Trophoblast cell (in vitro differentiated cells and primary cell): Measurements from ENCODE around the gene CD101.
A peak's percentile ranks its signal among the peaks of the same experiment; 100 is the strongest.

ENCODE experiments used
- DNase-seq, 2 donors: peaks; one replicate each; pipeline ENCODE4 v3.0.0-alpha.2; 2016
- H2AFZ ChIP-seq: 2 replicates; pipeline ENCODE4 v1.6.1; 2013; ENCODE audit warnings: low read length, moderate library complexity, mild to moderate bottlenecking; ENCODE audit not compliant: insufficient read depth, poor library complexity
- H2AK5ac ChIP-seq: 2 replicates; pipeline ENCODE4 v1.6.1; 2013; ENCODE audit warnings: mild to moderate bottlenecking, low read length
- H2BK120ac ChIP-seq: 2 replicates; pipeline ENCODE4 v1.6.1; 2013; ENCODE audit warnings: low read length, mild to moderate bottlenecking, moderate library complexity; ENCODE audit not compliant: insufficient read depth, poor library complexity
- H2BK12ac ChIP-seq: 2 replicates; pipeline ENCODE4 v1.6.1; 2013; ENCODE audit warnings: mild to moderate bottlenecking, low read length, moderate library complexity
- H2BK5ac ChIP-seq: 2 replicates; pipeline ENCODE4 v1.6.1; 2013; ENCODE audit warnings: low read length, low read depth, moderate library complexity, mild to moderate bottlenecking; ENCODE audit not compliant: poor library complexity
- H3K14ac ChIP-seq: 2 replicates; pipeline ENCODE4 v1.6.1; 2013; ENCODE audit warnings: mild to moderate bottlenecking, low read length
- H3K18ac ChIP-seq: 2 replicates; pipeline ENCODE4 v1.6.1; 2013; ENCODE audit warnings: mild to moderate bottlenecking, low read length
- H3K23ac ChIP-seq: 2 replicates; pipeline ENCODE4 v1.6.1; 2013; ENCODE audit warnings: low read length
- H3K27ac ChIP-seq: 2 replicates; pipeline ENCODE4 v1.5.1; 2013; ENCODE audit warnings: low read depth, mild to moderate bottlenecking, inconsistent platforms, low read length, moderate library complexity
- H3K27me3 ChIP-seq: 2 replicates; pipeline ENCODE4 v1.6.1; 2013; ENCODE audit warnings: inconsistent platforms, mild to moderate bottlenecking, low read length, moderate library complexity; ENCODE audit not compliant: insufficient read depth
- H3K36me3 ChIP-seq, 2 experiments: 1 replicate in 1 of 2; 2 replicates in 1 of 2; pipeline ENCODE4 v1.6.1; 2013; ENCODE audit warnings: low read length in 2 of 2, mild to moderate bottlenecking in 2 of 2, moderate library complexity in 1 of 2; ENCODE audit not compliant: insufficient read depth in 2 of 2, control insufficient read depth in 1 of 2
- H3K4ac ChIP-seq: 2 replicates; pipeline ENCODE4 v1.6.1; 2013; ENCODE audit warnings: low read depth, mild to moderate bottlenecking, low read length, moderate library complexity
- H3K4me1 ChIP-seq, 2 experiments: 1 replicate in 1 of 2; 2 replicates in 1 of 2; pipeline ENCODE4 v1.6.1; 2013; ENCODE audit warnings: low read length in 2 of 2, mild to moderate bottlenecking in 2 of 2, moderate library complexity in 1 of 2; ENCODE audit not compliant: insufficient read depth in 2 of 2, control insufficient read depth in 1 of 2
- H3K4me2 ChIP-seq: 2 replicates; pipeline ENCODE4 v1.6.1; 2013; ENCODE audit warnings: inconsistent platforms, mild to moderate bottlenecking, low read length, moderate library complexity
- H3K4me3 ChIP-seq: 2 replicates; pipeline ENCODE4 v1.5.1; 2013; ENCODE audit warnings: mild to moderate bottlenecking, low read depth, low read length, inconsistent platforms
- H3K79me1 ChIP-seq: one replicate; pipeline ENCODE4 v1.6.1; 2013; ENCODE audit warnings: low read length
- H3K79me2 ChIP-seq: 2 replicates; pipeline ENCODE4 v1.6.1; 2013; ENCODE audit warnings: low read length, mild to moderate bottlenecking; ENCODE audit not compliant: control insufficient read depth, insufficient read depth, poor library complexity
- H3K9ac ChIP-seq: 2 replicates; pipeline ENCODE4 v1.6.1; 2013; ENCODE audit warnings: mild to moderate bottlenecking, low read length
- H3K9me3 ChIP-seq: 2 replicates; pipeline ENCODE4 v1.6.1; 2013; ENCODE audit warnings: low read depth, mild to moderate bottlenecking, control low read depth, inconsistent platforms, low read length; ENCODE audit not compliant: insufficient read depth
- H4K12ac ChIP-seq: 2 replicates; pipeline ENCODE4 v1.6.1; 2013; ENCODE audit warnings: low read depth, mild to moderate bottlenecking, low read length, moderate library complexity
- H4K8ac ChIP-seq: 2 replicates; pipeline ENCODE4 v1.6.1; 2013; ENCODE audit warnings: low read depth, mild to moderate bottlenecking, low read length, moderate library complexity
- H4K91ac ChIP-seq: one replicate; pipeline ENCODE4 v1.6.1; 2013; ENCODE audit warnings: low read depth, mild to moderate bottlenecking, low read length, moderate library complexity
- WGBS: extraction: QIAGEN DNeasy Blood & Tissue Kit; methylation state at CpG from one replicate; pipeline ENCODE4 v1.1.7; 2013; ENCODE audit warnings: missing lambda C conversion rate; ENCODE audit not compliant: insufficient read length, insufficient coverage; ENCODE audit errors: extremely low coverage; 5-methylcytosine and 5-hydroxymethylcytosine counted together

The CD101 gene

GRCh38 chr1:117008656-117009055 lies 7.1 kb downstream of the CD101 start:
- WGBS, result no CpG with 5 or more reads among the region's 2 CpGs

DNA sequence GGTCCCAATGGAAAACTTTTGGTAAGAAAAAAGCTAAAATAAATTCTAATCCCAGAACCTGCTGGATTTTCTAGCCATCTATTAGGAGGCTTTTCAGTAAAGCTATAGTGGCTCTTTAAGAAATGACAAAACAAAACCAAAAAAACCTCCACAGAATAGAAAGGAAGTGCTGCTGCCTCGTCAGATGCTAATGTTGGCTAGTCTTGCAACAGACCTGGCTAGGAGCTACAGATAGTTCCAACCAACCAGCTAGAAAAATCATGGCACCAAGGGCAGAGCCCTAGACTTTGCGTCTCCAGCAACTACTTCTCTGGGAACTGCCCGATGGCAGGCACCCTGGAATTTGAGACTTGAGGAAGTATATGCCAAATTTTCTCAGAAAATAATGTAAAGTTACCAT lies 7.6 kb downstream of the CD101 start:
- Histone ChIP-seq H3K9me3 (no peaks in the 10 kb centered on the region), H3K79me2 (no peaks in the 10 kb centered on the region), H3K14ac (no peak overlapping the region), H3K9ac (no peak overlapping the region), H2AK5ac (no peak overlapping the region), H3K27me3 (no peaks in the 10 kb centered on the region), H3K4me1 (peaks cover 5 to 6% of the 10 kb centered on the region in 2 experiments), H3K36me3 (no peaks in the 10 kb centered on the region), H2BK12ac (no peak overlapping the region), H4K91ac (no peak overlapping the region), H2BK120ac (no peak overlapping the region), H3K79me1 (no peaks in the 10 kb centered on the region), H3K4me3 (no peak overlapping the region), H4K12ac (no peak overlapping the region), H3K18ac (no peak overlapping the region), H4K8ac (no peak overlapping the region), H3K27ac (no peak overlapping the region), H2BK5ac (no peak overlapping the region), H3K4ac (no peak overlapping the region), H3K4me2 (no peak overlapping the region), H3K23ac (no peak overlapping the region), H2AFZ (no peak overlapping the region)
- WGBS, result no CpG with 5 or more reads among the region's 3 CpGs
- no peak for DNase-seq

More at GRCh38 chr1:117008656-117009055, 7.1 kb downstream of the CD101 start:
- Histone ChIP-seq H2BK12ac (no peak overlapping the region), H3K23ac (no peak overlapping the region), H3K27me3 (no peaks in the 10 kb centered on the region), H3K9ac (no peak overlapping the region), H3K27ac (no peak overlapping the region), H4K12ac (no peak overlapping the region), H3K4ac (no peak overlapping the region), H3K79me1 (no peaks in the 10 kb centered on the region), H4K8ac (no peak overlapping the region), H4K91ac (no peak overlapping the region), H3K18ac (no peak overlapping the region), H2BK5ac (no peak overlapping the region), H3K36me3 (no peaks in the 10 kb centered on the region), H2AFZ (no peak overlapping the region), H3K4me3 (no peak overlapping the region), H3K4me1 (peaks cover 3% of the 10 kb centered on the region in 2 experiments), H3K4me2 (no peak overlapping the region), H3K79me2 (no peaks in the 10 kb centered on the region), H2AK5ac (no peak overlapping the region), H3K14ac (no peak overlapping the region), H3K9me3 (no peaks in the 10 kb centered on the region), H2BK120ac (no peak overlapping the region)
- DNase-seq, result no peak

GRCh38 chr1:117010310-117010969 lies 8.9 kb downstream of the CD101 start:
- H3K27ac ChIP-seq, result no peak overlapping the region
- H3K4me2 ChIP-seq, result no peak overlapping the region
- no peak overlapping the region for H3K9ac ChIP-seq
- no peak overlapping the region for H3K14ac ChIP-seq
- no peak overlapping the region for H4K8ac ChIP-seq
- H3K4me1 ChIP-seq, result peaks cover 5 to 6% of the 10 kb centered on the region in 2 experiments
- no peak for DNase-seq
- H3K18ac ChIP-seq, result no peak overlapping the region
- no peaks in the 10 kb centered on the region for H3K79me2 ChIP-seq
- no peak overlapping the region for H3K4me3 ChIP-seq
- no peak overlapping the region for H4K91ac ChIP-seq
- no peak overlapping the region for H2AFZ ChIP-seq
- H3K9me3 ChIP-seq, result no peaks in the 10 kb centered on the region
- WGBS, result no CpG with 5 or more reads among the region's 3 CpGs
- no peak overlapping the region for H2BK12ac ChIP-seq
- no peak overlapping the region for H2BK5ac ChIP-seq
- H3K23ac ChIP-seq, result no peak overlapping the region
- H3K4ac ChIP-seq, result no peak overlapping the region
- no peaks in the 10 kb centered on the region for H3K79me1 ChIP-seq
- H3K27me3 ChIP-seq, result no peaks in the 10 kb centered on the region
- H2AK5ac ChIP-seq, result no peak overlapping the region
- no peaks in the 10 kb centered on the region for H3K36me3 ChIP-seq
- no peak overlapping the region for H4K12ac ChIP-seq
- no peak overlapping the region for H2BK120ac ChIP-seq

DNA sequence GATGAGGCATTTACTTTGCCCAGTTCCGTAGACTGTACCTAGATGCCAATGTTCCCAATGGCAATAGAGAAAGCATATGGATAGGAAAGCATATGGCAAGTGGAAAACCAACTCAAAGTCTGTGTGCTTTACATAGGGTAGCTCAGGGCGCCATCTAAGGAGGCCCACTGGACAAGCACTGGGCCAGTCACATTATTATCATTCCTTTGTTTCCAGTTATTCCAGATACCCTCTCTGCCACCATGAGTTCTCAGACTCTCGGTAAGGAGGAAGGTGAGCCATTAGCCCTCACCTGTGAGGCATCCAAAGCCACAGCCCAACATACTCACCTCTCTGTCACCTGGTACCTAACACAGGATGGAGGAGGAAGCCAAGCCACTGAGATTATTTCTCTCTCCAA lies 9.8 kb downstream of the CD101 start:
- H4K91ac ChIP-seq, result no peak overlapping the region
- no peak overlapping the region for H2AK5ac ChIP-seq
- H3K9me3 ChIP-seq, result no peaks in the 10 kb centered on the region
- no peaks in the 10 kb centered on the region for H3K79me1 ChIP-seq
- peak; percentile 65 to 90 for DNase-seq
- no peak overlapping the region for H3K9ac ChIP-seq
- H3K4ac ChIP-seq, result no peak overlapping the region
- no peak overlapping the region for H4K8ac ChIP-seq
- H3K27ac ChIP-seq, result no peak overlapping the region
- H2BK12ac ChIP-seq, result no peak overlapping the region
- no peaks in the 10 kb centered on the region for H3K27me3 ChIP-seq
- no peaks in the 10 kb centered on the region for H3K36me3 ChIP-seq
- WGBS, result no CpG with 5 or more reads among the region's 3 CpGs
- H2BK120ac ChIP-seq, result no peak overlapping the region
- H3K23ac ChIP-seq, result no peak overlapping the region
- H4K12ac ChIP-seq, result no peak overlapping the region
- no peak overlapping the region for H2BK5ac ChIP-seq
- no peaks in the 10 kb centered on the region for H3K79me2 ChIP-seq
- H3K14ac ChIP-seq, result no peak overlapping the region
- peaks cover 5 to 6% of the 10 kb centered on the region in 2 experiments for H3K4me1 ChIP-seq
- no peak overlapping the region for H3K4me2 ChIP-seq
- H3K18ac ChIP-seq, result no peak overlapping the region
- H2AFZ ChIP-seq, result no peak overlapping the region
- H3K4me3 ChIP-seq, result no peak overlapping the region
